ENCODE data around the gene DLGAP5.

DLGAP5 gene

DNA sequence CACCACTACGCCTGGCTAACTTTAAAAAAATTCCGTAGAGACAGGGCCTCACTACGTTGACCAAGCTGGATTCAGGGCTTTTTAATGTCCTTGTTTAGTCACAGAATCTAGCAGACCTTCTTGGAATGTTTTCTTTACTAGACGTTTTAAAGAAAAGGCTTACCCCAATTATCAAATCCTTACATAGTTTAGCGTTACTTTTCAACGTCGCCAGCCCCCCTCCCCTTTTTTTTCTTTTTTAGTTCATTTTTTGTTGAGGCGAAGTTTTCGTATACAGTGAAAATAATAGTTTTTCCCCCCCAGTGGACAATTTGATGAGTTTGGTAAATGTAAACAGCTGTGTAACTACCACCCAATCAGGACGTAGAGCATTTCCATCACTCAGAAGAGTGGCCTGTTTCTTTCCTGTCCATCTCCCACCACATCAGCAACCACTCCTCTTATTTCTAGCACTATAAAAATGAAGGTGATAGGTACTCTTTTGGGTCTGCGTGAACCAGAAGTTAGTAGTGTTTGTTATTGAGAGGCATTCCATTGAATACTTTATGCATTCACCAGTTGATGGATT lies 753 bp upstream of the DLGAP5 start:
- H2AFZ ChIP-seq, result peak overlapping the region; percentile 92
- TF ChIP-seq, protein P1, sequence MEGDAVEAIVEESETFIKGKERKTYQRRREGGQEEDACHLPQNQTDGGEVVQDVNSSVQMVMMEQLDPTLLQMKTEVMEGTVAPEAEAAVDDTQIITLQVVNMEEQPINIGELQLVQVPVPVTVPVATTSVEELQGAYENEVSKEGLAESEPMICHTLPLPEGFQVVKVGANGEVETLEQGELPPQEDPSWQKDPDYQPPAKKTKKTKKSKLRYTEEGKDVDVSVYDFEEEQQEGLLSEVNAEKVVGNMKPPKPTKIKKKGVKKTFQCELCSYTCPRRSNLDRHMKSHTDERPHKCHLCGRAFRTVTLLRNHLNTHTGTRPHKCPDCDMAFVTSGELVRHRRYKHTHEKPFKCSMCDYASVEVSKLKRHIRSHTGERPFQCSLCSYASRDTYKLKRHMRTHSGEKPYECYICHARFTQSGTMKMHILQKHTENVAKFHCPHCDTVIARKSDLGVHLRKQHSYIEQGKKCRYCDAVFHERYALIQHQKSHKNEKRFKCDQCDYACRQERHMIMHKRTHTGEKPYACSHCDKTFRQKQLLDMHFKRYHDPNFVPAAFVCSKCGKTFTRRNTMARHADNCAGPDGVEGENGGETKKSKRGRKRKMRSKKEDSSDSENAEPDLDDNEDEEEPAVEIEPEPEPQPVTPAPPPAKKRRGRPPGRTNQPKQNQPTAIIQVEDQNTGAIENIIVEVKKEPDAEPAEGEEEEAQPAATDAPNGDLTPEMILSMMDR (IDR thresholded peaks at IDR 0.05), result no peak
- H3K9me3 ChIP-seq (ENCODE audit: control insufficient read depth, low read length), result no peaks in the 10 kb centered on the region
- H3K9ac ChIP-seq, result no peak overlapping the region
- peak overlapping the region; percentile 61 for H3K4me3 ChIP-seq (ENCODE audit: low read depth, low read length)
- no peaks in the 10 kb centered on the region for H3K36me3 ChIP-seq (ENCODE audit: control insufficient read depth, insufficient read depth, low read length)
- H3K4me1 ChIP-seq, result no peaks in the 10 kb centered on the region
- H3K27ac ChIP-seq, result peak overlapping the region; percentile 6
- H3K27me3 ChIP-seq (ENCODE audit: control insufficient read depth, insufficient read depth, low read length), result no peaks in the 10 kb centered on the region
- H3K4me2 ChIP-seq (ENCODE audit: low read length), result peak overlapping the region; percentile 70
- no peaks in the 10 kb centered on the region for H3K79me2 ChIP-seq

DNA sequence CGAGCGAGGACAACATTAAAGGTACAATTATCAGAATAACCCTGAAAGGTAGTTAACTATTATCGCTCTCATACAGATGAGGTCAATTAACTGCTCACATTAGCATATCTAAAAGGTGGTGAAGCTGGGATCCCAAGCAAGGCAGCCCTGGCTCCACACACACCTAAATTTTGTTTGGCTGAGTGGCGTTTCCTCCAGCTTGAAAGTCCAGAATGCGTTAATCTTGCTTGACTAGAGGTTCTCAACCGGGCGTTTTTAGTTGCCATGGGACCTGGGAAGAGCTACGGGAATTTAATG lies 531 bp downstream of the DLGAP5 start:
- Histone ChIP-seq H3K4me1 (no peaks in the 10 kb centered on the region), H3K27me3 (ENCODE audit: control insufficient read depth, insufficient read depth, low read length) (no peaks in the 10 kb centered on the region), H3K36me3 (ENCODE audit: control insufficient read depth, insufficient read depth, low read length) (no peaks in the 10 kb centered on the region), H3K9me3 (ENCODE audit: control insufficient read depth, low read length) (no peaks in the 10 kb centered on the region), H3K4me2 (ENCODE audit: low read length) (peak overlapping the region; percentile 70), H3K79me2 (no peaks in the 10 kb centered on the region), H3K27ac (no peak overlapping the region), H3K4me3 (ENCODE audit: low read depth, low read length) (peak overlapping the region; percentile 61), H3K9ac (no peak overlapping the region), H2AFZ (peak overlapping the region; percentile 92)
- TF ChIP-seq, protein P1 (IDR thresholded peaks at IDR 0.05), result no peak

DNA sequence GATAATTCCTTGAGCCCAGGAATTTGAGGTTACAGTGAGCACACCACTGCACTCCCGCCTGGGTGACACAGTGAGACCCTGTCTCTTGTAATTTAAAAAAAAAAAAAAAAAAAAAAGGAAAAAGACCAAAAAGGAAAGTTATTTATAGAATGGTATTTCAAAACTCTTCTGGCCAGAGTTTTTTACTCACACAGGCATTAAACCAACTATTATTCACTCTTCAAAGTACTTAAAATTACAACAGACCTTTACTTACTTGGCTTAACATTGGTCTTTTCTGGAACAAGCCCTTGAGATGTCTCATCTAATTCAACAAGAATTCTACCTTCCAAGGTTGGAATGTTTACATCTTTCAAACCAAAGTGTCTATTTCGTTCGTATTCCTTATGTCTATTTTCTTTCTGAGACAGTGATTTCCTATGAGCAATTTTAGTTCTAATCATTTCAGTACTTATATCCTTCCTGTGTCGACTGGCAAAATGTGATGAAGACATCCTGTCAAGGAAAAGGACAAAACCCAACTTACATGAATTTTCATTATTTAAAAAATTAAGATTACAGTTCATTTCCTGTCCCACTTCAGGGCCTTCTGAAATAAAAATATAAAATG lies 2.6 kb downstream of the DLGAP5 start:
- no peaks in the 10 kb centered on the region for H3K36me3 ChIP-seq (ENCODE audit: control insufficient read depth, insufficient read depth, low read length)
- H3K4me1 ChIP-seq, result no peaks in the 10 kb centered on the region
- H3K4me3 ChIP-seq (ENCODE audit: low read depth, low read length), result no peak overlapping the region
- H2AFZ ChIP-seq, result no peak overlapping the region
- no peak overlapping the region for H3K4me2 ChIP-seq (ENCODE audit: low read length)
- H3K27ac ChIP-seq, result no peak overlapping the region
- no peaks in the 10 kb centered on the region for H3K9me3 ChIP-seq (ENCODE audit: control insufficient read depth, low read length)
- TF ChIP-seq, protein P1 (IDR thresholded peaks at IDR 0.05), result no peak
- H3K27me3 ChIP-seq (ENCODE audit: control insufficient read depth, insufficient read depth, low read length), result no peaks in the 10 kb centered on the region
- no peaks in the 10 kb centered on the region for H3K79me2 ChIP-seq
- no peak overlapping the region for H3K9ac ChIP-seq

DNA sequence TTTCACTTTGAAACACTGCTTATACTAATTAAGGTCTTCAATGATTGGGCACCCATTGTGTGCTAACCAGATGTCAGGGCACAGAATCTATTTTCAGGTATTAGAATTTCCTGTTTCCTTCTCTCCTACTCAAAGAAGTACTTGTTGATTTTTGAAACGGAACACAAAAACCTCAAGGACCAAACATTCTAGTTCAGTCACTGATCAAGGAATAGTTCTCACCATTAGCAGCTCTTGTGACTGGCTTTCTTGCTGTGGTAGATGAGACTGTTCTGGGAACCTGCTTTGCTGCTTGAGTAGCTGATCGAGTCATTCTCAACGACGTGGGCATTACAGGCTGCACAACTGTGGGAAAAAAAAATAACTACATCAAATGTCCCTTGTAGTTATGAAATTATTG lies 11.0 kb downstream of the DLGAP5 start:
- TF ChIP-seq, protein P1 (IDR thresholded peaks at IDR 0.05), result no peak

DNA sequence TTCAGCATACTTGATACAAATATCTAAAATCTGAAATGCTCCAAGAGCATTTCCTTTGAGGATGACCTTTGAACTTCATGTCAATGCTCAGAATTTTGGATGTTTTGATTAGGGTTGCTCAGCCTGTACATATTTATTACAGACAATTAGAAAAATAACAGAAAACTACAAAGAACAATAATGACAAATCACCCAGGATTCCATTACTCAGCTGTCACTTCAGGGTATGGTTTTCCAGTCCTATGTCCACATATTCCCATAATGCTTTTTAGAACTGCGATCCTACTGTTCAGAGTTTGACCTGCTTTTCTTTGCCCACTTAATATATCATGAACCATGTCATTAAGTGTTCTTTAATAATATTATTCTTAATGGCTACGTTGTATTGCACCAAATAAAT lies 11.4 kb downstream of the DLGAP5 start:
- no peaks in the 10 kb centered on the region for H3K79me2 ChIP-seq
- no peaks in the 10 kb centered on the region for H3K4me1 ChIP-seq
- no peaks in the 10 kb centered on the region for H3K36me3 ChIP-seq (ENCODE audit: control insufficient read depth, insufficient read depth, low read length)
- no peak overlapping the region for H3K9ac ChIP-seq
- no peaks in the 10 kb centered on the region for H3K9me3 ChIP-seq (ENCODE audit: control insufficient read depth, low read length)
- no peak overlapping the region for H3K4me3 ChIP-seq (ENCODE audit: low read depth, low read length)
- H3K27ac ChIP-seq, result no peak overlapping the region
- TF ChIP-seq, protein P1 (IDR thresholded peaks at IDR 0.05), result no peak
- H3K4me2 ChIP-seq (ENCODE audit: low read length), result no peak overlapping the region
- H3K27me3 ChIP-seq (ENCODE audit: control insufficient read depth, insufficient read depth, low read length), result no peaks in the 10 kb centered on the region
- H2AFZ ChIP-seq, result no peak overlapping the region

More for the DNA sequence above, 11.0 kb downstream of the DLGAP5 start:
- Histone ChIP-seq H3K9me3 (ENCODE audit: control insufficient read depth, low read length) (no peaks in the 10 kb centered on the region), H3K4me1 (no peaks in the 10 kb centered on the region), H3K27ac (no peak overlapping the region), H3K79me2 (no peaks in the 10 kb centered on the region), H3K4me3 (ENCODE audit: low read depth, low read length) (no peak overlapping the region), H3K4me2 (ENCODE audit: low read length) (no peak overlapping the region), H2AFZ (no peak overlapping the region), H3K36me3 (ENCODE audit: control insufficient read depth, insufficient read depth, low read length) (no peaks in the 10 kb centered on the region), H3K27me3 (ENCODE audit: control insufficient read depth, insufficient read depth, low read length) (no peaks in the 10 kb centered on the region), H3K9ac (no peak overlapping the region)
